H9 (cell line): ENCODE measurements around the gene EFNA1. TPM values are rescaled to one million over a fixed set of nuclear protein-coding genes. Genes with fewer than 3 reads are reported as not detected.

Source experiments
- DNase-seq: peaks from one replicate; pipeline ENCODE4 v3.0.0-alpha.2; 2017
- H2AFZ ChIP-seq: one replicate; pipeline ENCODE4 v1.6.1; 2013; ENCODE audit warnings: mild to moderate bottlenecking, low read length, control low read depth, moderate library complexity
- H2AK5ac ChIP-seq: 2 replicates; pipeline ENCODE4 v1.6.1; 2013; ENCODE audit warnings: low read length, control low read depth, mixed read lengths; ENCODE audit not compliant: insufficient read length
- H2BK120ac ChIP-seq: one replicate; pipeline ENCODE4 v1.6.1; 2013; ENCODE audit warnings: low read depth, mild to moderate bottlenecking, low read length, control low read depth, inconsistent platforms; ENCODE audit not compliant: poor library complexity, severe bottlenecking
- H2BK12ac ChIP-seq: 2 replicates; pipeline ENCODE4 v1.6.1; 2013; ENCODE audit warnings: low read length, control low read depth, mixed read lengths, low read depth; ENCODE audit not compliant: insufficient read length
- H2BK15ac ChIP-seq: 2 replicates; pipeline ENCODE4 v1.6.1; 2013; ENCODE audit warnings: low read depth, low read length, control low read depth
- H2BK20ac ChIP-seq: one replicate; pipeline ENCODE4 v1.6.1; 2013; ENCODE audit warnings: low read depth, mild to moderate bottlenecking, low read length, control low read depth, inconsistent platforms; ENCODE audit not compliant: poor library complexity, severe bottlenecking
- H2BK5ac ChIP-seq: 2 replicates; pipeline ENCODE4 v1.6.1; 2013; ENCODE audit warnings: low read length, control low read depth, mixed read lengths; ENCODE audit not compliant: insufficient read length
- H3K14ac ChIP-seq: 2 replicates; pipeline ENCODE4 v1.6.1; 2013; ENCODE audit warnings: low read length, control low read depth; ENCODE audit not compliant: insufficient read depth
- H3K18ac ChIP-seq: 2 replicates; pipeline ENCODE4 v1.6.1; 2013; ENCODE audit warnings: low read depth, mild to moderate bottlenecking, mixed read lengths, low read length, control low read depth; ENCODE audit not compliant: insufficient read length
- H3K23ac ChIP-seq: 2 replicates; pipeline ENCODE4 v1.6.1; 2013; ENCODE audit warnings: low read length, control low read depth, mixed read lengths, low read depth; ENCODE audit not compliant: insufficient read length
- H3K23me2 ChIP-seq: 2 replicates; pipeline ENCODE4 v1.6.1; 2013; ENCODE audit warnings: low read depth, mild to moderate bottlenecking, mixed read lengths, low read length, control low read depth; ENCODE audit not compliant: insufficient read length, poor library complexity, severe bottlenecking
- H3K27ac ChIP-seq: 2 replicates; pipeline ENCODE4 v1.5.1; 2013; ENCODE audit warnings: low read length, control low read depth, mixed read lengths, low read depth; ENCODE audit not compliant: insufficient read length
- H3K27me3 ChIP-seq: 2 replicates; pipeline ENCODE4 v1.6.1; 2013; ENCODE audit warnings: low read length, control low read depth, inconsistent platforms; ENCODE audit not compliant: insufficient read depth
- H3K4ac ChIP-seq: 2 replicates; pipeline ENCODE4 v1.6.1; 2013; ENCODE audit warnings: low read depth, mild to moderate bottlenecking, control low read depth, inconsistent platforms, low read length, moderate library complexity
- H3K4me1 ChIP-seq: 2 replicates; pipeline ENCODE4 v1.6.1; 2013; ENCODE audit warnings: low read length, control low read depth, inconsistent platforms; ENCODE audit not compliant: insufficient read depth
- H3K4me2 ChIP-seq: 2 replicates; pipeline ENCODE4 v1.6.1; 2013; ENCODE audit warnings: low read length, control low read depth, mixed read lengths; ENCODE audit not compliant: insufficient read length, insufficient read depth
- H3K56ac ChIP-seq: 2 replicates; pipeline ENCODE4 v1.6.1; 2013; ENCODE audit warnings: low read depth, mild to moderate bottlenecking, mixed read lengths, low read length, control low read depth; ENCODE audit not compliant: insufficient read length
- H3K79me1 ChIP-seq: 2 replicates; pipeline ENCODE4 v1.6.1; 2013; ENCODE audit warnings: low read depth, mild to moderate bottlenecking, moderate library complexity, low read length, control low read depth, inconsistent platforms; ENCODE audit not compliant: insufficient read depth, poor library complexity, severe bottlenecking
- H3K79me2 ChIP-seq: 2 replicates; pipeline ENCODE4 v1.6.1; 2013; ENCODE audit warnings: low read length, control low read depth, inconsistent platforms; ENCODE audit not compliant: insufficient read depth
- H3K9ac ChIP-seq: 2 replicates; pipeline ENCODE4 v1.6.1; 2013; ENCODE audit warnings: low read length, control low read depth, mixed read lengths; ENCODE audit not compliant: insufficient read length; ENCODE audit errors: extremely low read depth
- H3K9me3 ChIP-seq: one replicate; pipeline ENCODE4 v1.6.1; 2013; ENCODE audit warnings: low read depth, low read length, inconsistent platforms; ENCODE audit not compliant: control insufficient read depth
- H3T11ph ChIP-seq: one replicate; pipeline ENCODE4 v1.6.1; 2013; ENCODE audit warnings: mild to moderate bottlenecking, low read length, control low read depth, inconsistent platforms
- H4K20me1 ChIP-seq: one replicate; pipeline ENCODE4 v1.6.1; 2013; ENCODE audit not compliant: control insufficient read depth, insufficient read length, insufficient read depth
- H4K5ac ChIP-seq: 2 replicates; pipeline ENCODE4 v1.6.1; 2013; ENCODE audit warnings: low read depth, mild to moderate bottlenecking, mixed read lengths, low read length, control low read depth; ENCODE audit not compliant: insufficient read length
- H4K8ac ChIP-seq: replicated peaks from 2 replicates; pipeline ENCODE4 v1.6.1; 2013; ENCODE audit warnings: low read length, control low read depth, mixed read lengths, low read depth; ENCODE audit not compliant: insufficient read length
- H4K91ac ChIP-seq: 2 replicates; pipeline ENCODE4 v1.6.1; 2013; ENCODE audit warnings: low read depth, mild to moderate bottlenecking, moderate library complexity, mixed read lengths, low read length, control low read depth; ENCODE audit not compliant: insufficient read length
- H3K27ac Mint-ChIP-seq, 3 experiments: 2 replicates in 2 of 3; 3 replicates in 1 of 3; pipeline ENCODE4 v1.8.0; 2020 to 2021; ENCODE audit warnings: mixed read lengths in 3 of 3, mild to moderate bottlenecking in 1 of 3, moderate library complexity in 1 of 3
- H3K27me3 Mint-ChIP-seq: 2 replicates; pipeline ENCODE4 v1.8.0; 2021; ENCODE audit warnings: low read depth, mild to moderate bottlenecking, moderate library complexity, mixed read lengths
- H3K36me3 Mint-ChIP-seq, 3 experiments: 2 replicates in 2 of 3; 3 replicates in 1 of 3; pipeline ENCODE4 v1.8.0; 2020 to 2021; ENCODE audit warnings: low read depth in 3 of 3, mixed read lengths in 3 of 3; ENCODE audit not compliant: insufficient read depth in 1 of 3
- H3K4me1 Mint-ChIP-seq, 2 experiments: 2 replicates each; pipeline ENCODE4 v1.8.0; 2020; ENCODE audit warnings: mixed read lengths in 2 of 2
- H3K4me3 Mint-ChIP-seq, 2 experiments: 2 replicates in 1 of 2; 3 replicates in 1 of 2; pipeline ENCODE4 v1.8.0; 2020 to 2021; ENCODE audit warnings: mild to moderate bottlenecking in 2 of 2, mixed read lengths in 2 of 2, moderate library complexity in 1 of 2
- H3K9me3 Mint-ChIP-seq, 2 experiments: 2 replicates in 1 of 2; 3 replicates in 1 of 2; pipeline ENCODE4 v1.8.0; 2020; ENCODE audit warnings: mild to moderate bottlenecking in 2 of 2, mixed read lengths in 2 of 2, moderate library complexity in 1 of 2
- CTCF ChIP-seq: fragments of 200-600 bp; sonication (generic); conservative IDR thresholded peaks from 3 replicates; pipeline ENCODE4 v1.8.0; 2021; ENCODE audit warnings: antibody characterized with exemption, mild to moderate bottlenecking
- WGBS: extraction: QIAGEN DNeasy Blood & Tissue Kit; methylation state at CpG from one replicate; pipeline ENCODE4 v1.1.7; 2013; ENCODE audit warnings: missing lambda C conversion rate, low lambda C conversion rate, mixed read lengths; ENCODE audit not compliant: insufficient read length; ENCODE audit errors: extremely low coverage; 5-methylcytosine and 5-hydroxymethylcytosine counted together
- total RNA-seq: library from RNA; stranded (reverse); gene quantifications from 2 replicates; pipeline ENCODE4 v1.2.1, GENCODE V29; 2021

The EFNA1 gene
- total RNA-seq, 1 experiment from 2014 or later, result 1.4 TPM

GRCh38 chr1:155135415-155136028 is 7.8 kb downstream of the EFNA1 start, which contains the start of gene SLC50A1:
Gene SLC50A1, plus strand, starts transcription at chr1:155135852. Its CDS starts 60 bp downstream, at chr1:155135912.
- peaks cover 27 to 28% of the 10 kb centered on the region in 2 experiments for H3K4me1 Mint-ChIP-seq
- peak; percentile 95 for DNase-seq

More at GRCh38 chr1:155135415-155136028, 7.8 kb downstream of the EFNA1 start, which contains the start of gene SLC50A1:
- H3T11ph ChIP-seq, result no peak within 1 kb of the TSS
- Mint-ChIP-seq H3K27ac (peak within 1 kb of the TSS; percentile 97 to 98 (median 98)), H3K4me3 (peak within 1 kb of the TSS; percentile 93), H3K9me3 (no peaks in the 10 kb centered on the region), H3K27me3 (peaks cover 20% of the 10 kb centered on the region), H3K36me3 (peaks cover 16 to 28% (median 21%) of the 10 kb centered on the region in 3 experiments)
- no peak within 1 kb of the TSS for H2BK12ac ChIP-seq
- no peak within 1 kb of the TSS for H4K91ac ChIP-seq
- WGBS, result no CpG with 5 or more reads among the region's 52 CpGs
- H4K20me1 ChIP-seq, result no peaks in the 10 kb centered on the region
- no peak within 1 kb of the TSS for H2BK5ac ChIP-seq
- H3K9me3 ChIP-seq, result no peaks in the 10 kb centered on the region
- H3K27ac ChIP-seq, result no peak within 1 kb of the TSS
- no peak within 1 kb of the TSS for H2BK20ac ChIP-seq
- no peak for TF ChIP-seq CTCF
- peaks cover 22% of the 10 kb centered on the region for H3K23me2 ChIP-seq
- H4K8ac ChIP-seq, result no peak within 1 kb of the TSS
- H3K9ac ChIP-seq, result peak within 1 kb of the TSS; percentile 63
- H2BK120ac ChIP-seq, result no peak within 1 kb of the TSS
- no peak within 1 kb of the TSS for H3K4ac ChIP-seq
- peak within 1 kb of the TSS; percentile 72; the same call in 1 of the 2 replicates for H3K14ac ChIP-seq
- no peak within 1 kb of the TSS for H4K5ac ChIP-seq
- peak within 1 kb of the TSS; percentile 97 for H3K4me2 ChIP-seq
- H2AFZ ChIP-seq, result no peak within 1 kb of the TSS
- no peaks in the 10 kb centered on the region for H3K4me1 ChIP-seq
- 0 out of 2 replicates have a peak, but pooled peaks cover 3% of the 10 kb centered on the region for H3K79me2 ChIP-seq
- H2AK5ac ChIP-seq, result no peak within 1 kb of the TSS
- H3K79me1 ChIP-seq, result no peaks in the 10 kb centered on the region
- H2BK15ac ChIP-seq, result no peak within 1 kb of the TSS
- H3K56ac ChIP-seq, result no peak within 1 kb of the TSS
- no peak within 1 kb of the TSS for H3K23ac ChIP-seq
- H3K27me3 ChIP-seq, result no peaks in the 10 kb centered on the region
- H3K18ac ChIP-seq, result peak within 1 kb of the TSS; percentile 90
